ENCODE results near the gene GFOD1.

GFOD1 gene

DNA sequence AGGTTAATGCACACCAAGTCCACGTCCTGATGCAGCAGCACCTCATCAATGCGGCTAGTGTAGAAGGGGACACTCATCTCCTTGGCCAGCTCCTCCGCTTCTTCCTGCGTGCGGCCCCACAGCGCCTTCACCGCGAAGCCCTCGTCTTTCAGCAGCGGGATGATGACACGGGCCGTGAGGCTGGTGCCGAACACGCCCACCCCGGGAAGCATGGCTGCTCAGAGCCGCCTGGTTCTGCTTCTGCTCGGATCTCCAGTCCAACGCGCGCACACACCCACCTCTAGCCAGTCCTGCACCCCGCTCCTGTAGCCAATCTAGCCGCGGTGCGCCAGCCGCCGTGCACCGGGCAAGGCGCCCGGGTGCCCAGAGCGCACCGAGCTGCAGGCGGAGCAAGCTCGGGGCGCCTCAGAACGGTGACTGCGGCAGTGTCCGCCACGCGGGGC, 700 bp downstream of the GFOD1 start:
- no peaks in the 10 kb centered on the region for H3K9me3 ChIP-seq (ENCODE audit: control insufficient read depth in 5 of 5, low read length in 5 of 5)
- H3K36me3 ChIP-seq (ENCODE audit: control insufficient read depth in 5 of 5, insufficient read depth in 5 of 5, low read length in 5 of 5) = no peaks in the 10 kb centered on the region
- peak overlapping the region; percentile 72 for H3K27ac ChIP-seq (ENCODE audit: low read depth, low read length)
- peaks cover 9 to 58% (median 45%) of the 10 kb centered on the region in 5 donors for H3K4me1 ChIP-seq (ENCODE audit: control insufficient read depth in 5 of 5, insufficient read depth in 5 of 5, low read length in 5 of 5)
- peak overlapping the region; percentile 86 to 99 (median 96) for H3K4me3 ChIP-seq (ENCODE audit: low read depth in 1 of 5, low read length in 5 of 5)
- H3K27me3 ChIP-seq (ENCODE audit: control insufficient read depth in 5 of 5, insufficient read depth in 4 of 5, low read length in 5 of 5) = no peaks in the 10 kb centered on the region
- H3K9ac ChIP-seq (ENCODE audit: low read length in 5 of 5) = peak overlapping the region in 4 of 5 donors; percentile 54 to 79 (median 76)

DNA sequence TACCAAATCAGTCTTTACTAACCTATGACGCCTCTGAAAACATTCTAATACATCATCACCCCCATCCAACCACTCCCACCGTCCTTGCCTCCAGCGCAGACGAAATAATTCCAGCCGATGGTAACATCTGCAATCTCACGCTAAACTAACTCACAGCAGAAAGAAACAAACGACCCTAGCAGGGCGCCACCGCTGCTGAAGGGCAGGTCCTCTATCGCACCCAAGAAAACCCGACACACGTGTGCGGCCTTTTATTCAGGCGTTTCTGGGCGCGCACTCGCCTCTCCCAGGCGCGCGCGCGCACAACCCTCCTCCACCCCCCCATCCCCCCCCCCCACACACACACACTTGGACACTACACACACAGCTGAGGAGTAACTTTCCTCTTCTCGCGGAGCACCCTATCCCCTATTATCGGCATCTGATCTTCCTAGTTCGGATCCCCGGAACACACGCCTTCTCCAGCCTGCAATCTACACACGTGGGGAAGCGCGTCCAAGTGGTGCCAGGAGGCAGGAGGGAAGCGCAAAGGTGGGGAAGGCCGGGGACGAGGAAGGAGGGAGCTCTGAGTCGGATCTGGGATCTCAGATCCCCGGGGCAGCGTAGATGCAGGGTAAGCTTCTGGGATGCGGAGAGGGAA, 1.4 kb downstream of the GFOD1 start:
- Histone ChIP-seq H3K27ac (ENCODE audit: low read depth, low read length) (peak overlapping the region; percentile 72), H3K9me3 (ENCODE audit: control insufficient read depth in 5 of 5, low read length in 5 of 5) (no peaks in the 10 kb centered on the region), H3K27me3 (ENCODE audit: control insufficient read depth in 5 of 5, insufficient read depth in 4 of 5, low read length in 5 of 5) (no peaks in the 10 kb centered on the region), H3K9ac (ENCODE audit: low read length in 5 of 5) (peak overlapping the region in 4 of 5 donors; percentile 42 to 76 (median 64)), H3K36me3 (ENCODE audit: control insufficient read depth in 5 of 5, insufficient read depth in 5 of 5, low read length in 5 of 5) (no peaks in the 10 kb centered on the region), H3K4me3 (ENCODE audit: low read depth in 1 of 5, low read length in 5 of 5) (peak overlapping the region; percentile 86 to 99 (median 96)), H3K4me1 (ENCODE audit: control insufficient read depth in 5 of 5, insufficient read depth in 5 of 5, low read length in 5 of 5) (peaks cover 11 to 60% (median 52%) of the 10 kb centered on the region in 5 donors)

DNA sequence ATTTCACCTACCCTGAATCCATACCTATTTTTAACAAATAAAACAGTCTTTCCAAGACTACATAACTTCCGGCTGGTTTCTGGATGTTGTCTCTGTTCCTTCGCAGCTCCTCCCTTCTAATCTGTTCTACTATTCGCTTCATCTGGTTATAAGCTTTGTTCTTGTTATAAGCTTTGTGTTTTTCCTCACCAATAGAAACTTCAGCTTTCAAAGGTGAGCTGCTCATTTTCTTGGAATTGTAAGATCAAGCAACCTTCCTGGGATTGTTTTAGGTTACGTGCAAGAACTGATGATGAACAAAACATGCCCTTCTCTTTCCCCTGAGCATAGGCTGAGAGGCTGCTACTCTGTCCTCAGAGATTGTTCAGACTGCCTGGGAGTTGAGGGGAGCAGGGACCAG, 2.1 kb downstream of the GFOD1 start:
- Histone ChIP-seq H3K36me3 (ENCODE audit: control insufficient read depth in 5 of 5, insufficient read depth in 5 of 5, low read length in 5 of 5) (peaks cover 0 to under 1% (median 0%) of the 10 kb centered on the region in 5 donors), H3K27ac (ENCODE audit: low read depth, low read length) (peak overlapping the region; percentile 59), H3K9ac (ENCODE audit: low read length in 5 of 5) (peak overlapping the region; percentile 38 to 75 (median 53)), H3K9me3 (ENCODE audit: control insufficient read depth in 5 of 5, low read length in 5 of 5) (no peaks in the 10 kb centered on the region), H3K4me3 (ENCODE audit: low read depth in 1 of 5, low read length in 5 of 5) (peak overlapping the region; percentile 86 to 99 (median 96)), H3K4me1 (ENCODE audit: control insufficient read depth in 5 of 5, insufficient read depth in 5 of 5, low read length in 5 of 5) (peaks cover 11 to 66% (median 59%) of the 10 kb centered on the region in 5 donors), H3K27me3 (ENCODE audit: control insufficient read depth in 5 of 5, insufficient read depth in 4 of 5, low read length in 5 of 5) (no peaks in the 10 kb centered on the region)

DNA sequence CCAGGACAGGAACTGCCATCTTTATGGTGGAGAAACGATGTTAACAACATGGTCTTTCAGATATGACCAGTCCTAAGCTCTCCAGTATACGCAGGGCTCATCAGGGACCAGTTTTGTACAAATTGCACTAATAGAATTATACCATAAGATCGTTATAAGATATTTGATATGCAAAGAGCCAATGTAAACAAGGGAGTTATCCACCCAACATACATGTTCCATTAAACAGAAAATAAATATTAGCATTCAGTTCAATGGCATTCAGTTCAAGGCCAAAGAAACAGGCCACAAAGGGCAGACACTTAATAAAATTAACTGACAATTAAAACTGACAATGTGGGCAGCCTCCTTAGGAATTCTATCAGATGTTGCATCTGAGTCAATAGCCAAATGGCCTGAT, 2.6 kb downstream of the GFOD1 start:
- H3K9me3 ChIP-seq (ENCODE audit: control insufficient read depth in 5 of 5, low read length in 5 of 5) = no peaks in the 10 kb centered on the region
- peaks cover 0 to 6% (median 1%) of the 10 kb centered on the region in 5 donors for H3K36me3 ChIP-seq (ENCODE audit: control insufficient read depth in 5 of 5, insufficient read depth in 5 of 5, low read length in 5 of 5)
- peak overlapping the region; percentile 86 to 99 (median 96) for H3K4me3 ChIP-seq (ENCODE audit: low read depth in 1 of 5, low read length in 5 of 5)
- H3K27ac ChIP-seq (ENCODE audit: low read depth, low read length) = peak overlapping the region; percentile 59
- no peaks in the 10 kb centered on the region for H3K27me3 ChIP-seq (ENCODE audit: control insufficient read depth in 5 of 5, insufficient read depth in 4 of 5, low read length in 5 of 5)
- H3K4me1 ChIP-seq (ENCODE audit: control insufficient read depth in 5 of 5, insufficient read depth in 5 of 5, low read length in 5 of 5) = peaks cover 11 to 69% (median 63%) of the 10 kb centered on the region in 5 donors
- H3K9ac ChIP-seq (ENCODE audit: low read length in 5 of 5) = peak overlapping the region in 3 of 5 donors; percentile 13 to 75 (median 45)

DNA sequence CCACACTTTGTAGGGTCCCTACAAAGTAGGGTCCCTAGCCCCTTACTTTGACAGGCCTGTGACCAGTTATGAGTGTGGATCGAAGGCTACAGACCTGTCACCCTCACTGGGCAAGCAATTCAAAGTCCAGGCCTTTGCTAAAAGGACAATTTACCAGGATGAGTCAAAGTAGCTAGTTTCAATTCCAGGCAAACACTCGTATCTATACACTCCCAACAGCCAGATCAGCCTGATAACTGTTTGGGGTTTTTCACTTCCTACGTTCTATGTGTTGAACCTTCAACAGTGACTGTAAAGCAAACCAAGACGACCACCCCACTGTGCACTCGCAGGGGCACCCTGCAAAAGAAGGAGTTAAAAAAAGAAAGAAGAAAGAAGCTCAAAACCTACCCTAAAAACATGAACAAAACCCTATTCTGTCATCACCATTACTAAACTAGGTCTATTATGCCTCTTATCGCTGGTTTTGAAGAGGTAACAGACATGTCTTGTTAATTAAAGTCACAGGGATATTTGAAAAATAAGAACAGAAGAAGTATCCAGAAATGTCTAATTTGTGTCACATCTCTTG, 3.2 kb downstream of the GFOD1 start:
- no peaks in the 10 kb centered on the region for H3K9me3 ChIP-seq (ENCODE audit: control insufficient read depth in 5 of 5, low read length in 5 of 5)
- H3K9ac ChIP-seq (ENCODE audit: low read length in 5 of 5) = peak overlapping the region in 3 of 5 donors; percentile 13 to 75 (median 45)
- peaks cover 0 to 9% (median 4%) of the 10 kb centered on the region in 5 donors for H3K36me3 ChIP-seq (ENCODE audit: control insufficient read depth in 5 of 5, insufficient read depth in 5 of 5, low read length in 5 of 5)
- peaks cover 11 to 72% (median 66%) of the 10 kb centered on the region in 5 donors for H3K4me1 ChIP-seq (ENCODE audit: control insufficient read depth in 5 of 5, insufficient read depth in 5 of 5, low read length in 5 of 5)
- no peaks in the 10 kb centered on the region for H3K27me3 ChIP-seq (ENCODE audit: control insufficient read depth in 5 of 5, insufficient read depth in 4 of 5, low read length in 5 of 5)
- peak overlapping the region; percentile 36 to 99 (median 94) for H3K4me3 ChIP-seq (ENCODE audit: low read depth in 1 of 5, low read length in 5 of 5)
- H3K27ac ChIP-seq (ENCODE audit: low read depth, low read length) = peak overlapping the region; percentile 59

DNA sequence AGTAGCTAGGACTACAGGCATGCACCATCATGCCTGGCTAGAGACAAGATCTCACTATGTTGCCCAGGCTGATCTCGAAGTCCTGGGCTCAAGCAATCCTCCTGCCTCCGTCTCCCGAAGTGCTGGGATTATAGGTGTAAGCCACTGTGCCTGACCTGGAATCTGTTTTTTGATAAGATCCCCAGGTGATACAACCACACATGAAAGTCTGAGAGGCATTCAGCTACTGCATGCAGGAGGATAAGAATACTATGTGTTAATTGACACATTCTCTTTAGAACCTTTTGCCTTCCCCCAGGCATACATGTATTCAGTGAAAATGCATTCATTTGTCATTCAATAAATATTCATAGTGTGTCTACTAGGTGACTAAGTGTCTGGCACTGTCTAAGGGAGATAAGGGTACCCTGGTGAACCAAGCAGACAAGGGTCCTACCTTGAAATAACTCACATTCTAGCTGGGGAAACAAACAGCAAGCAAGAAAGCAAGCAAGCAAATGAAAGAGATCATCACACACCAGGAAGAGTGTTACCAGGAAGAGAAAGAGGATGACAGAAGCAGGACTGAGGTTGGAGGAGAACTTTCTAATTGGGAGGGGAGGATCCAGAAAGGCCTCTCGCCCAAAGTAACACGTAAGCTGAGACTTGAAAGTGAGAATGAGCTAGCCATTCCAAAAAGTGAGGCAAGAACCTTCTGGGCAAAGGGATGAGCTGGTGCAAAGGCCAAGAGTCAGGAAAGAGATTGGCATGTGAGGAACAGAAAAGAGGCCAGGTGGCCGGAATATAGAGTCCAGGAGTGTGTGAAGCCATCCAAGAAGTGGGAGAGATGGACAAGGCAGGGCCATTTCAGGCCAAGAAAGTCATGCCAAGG, 6.5 kb downstream of the GFOD1 start:
- Histone ChIP-seq H3K4me3 (ENCODE audit: low read depth in 1 of 5, low read length in 5 of 5) (no peak overlapping the region), H3K27me3 (ENCODE audit: control insufficient read depth in 5 of 5, insufficient read depth in 4 of 5, low read length in 5 of 5) (no peaks in the 10 kb centered on the region), H3K27ac (ENCODE audit: low read depth, low read length) (peak overlapping the region; percentile 48), H3K9ac (ENCODE audit: low read length in 5 of 5) (peak overlapping the region in 1 of 5 donors; percentile 11), H3K9me3 (ENCODE audit: control insufficient read depth in 5 of 5, low read length in 5 of 5) (no peaks in the 10 kb centered on the region), H3K4me1 (ENCODE audit: control insufficient read depth in 5 of 5, insufficient read depth in 5 of 5, low read length in 5 of 5) (peaks cover 9 to 48% (median 42%) of the 10 kb centered on the region in 5 donors), H3K36me3 (ENCODE audit: control insufficient read depth in 5 of 5, insufficient read depth in 5 of 5, low read length in 5 of 5) (peaks cover 0 to 14% (median 10%) of the 10 kb centered on the region in 5 donors)

DNA sequence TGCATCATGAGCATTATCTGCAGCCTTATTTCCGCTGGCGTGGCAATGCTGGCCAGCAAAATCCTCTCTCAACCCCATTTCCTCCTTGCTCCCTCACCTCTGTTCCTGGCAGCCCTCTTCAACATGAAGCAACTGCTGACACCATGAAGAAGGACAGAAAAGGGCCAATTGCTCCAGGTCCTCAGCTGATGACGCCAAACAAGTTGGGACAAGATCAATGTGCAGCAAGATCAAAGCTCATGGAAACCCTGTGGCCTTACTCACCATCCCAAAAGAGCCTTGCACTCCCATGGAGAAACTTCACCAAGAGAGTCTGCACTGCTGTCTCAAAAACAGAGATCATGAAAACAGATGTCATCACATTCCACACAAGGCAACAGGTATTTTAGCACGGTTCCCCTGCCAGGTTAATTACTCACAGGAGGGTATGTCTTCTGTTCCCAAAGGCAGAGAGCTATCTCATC, 7.4 kb downstream of the GFOD1 start:
- no peaks in the 10 kb centered on the region for H3K9me3 ChIP-seq (ENCODE audit: control insufficient read depth in 5 of 5, low read length in 5 of 5)
- H3K36me3 ChIP-seq (ENCODE audit: control insufficient read depth in 5 of 5, insufficient read depth in 5 of 5, low read length in 5 of 5) = peaks cover 0 to 14% (median 10%) of the 10 kb centered on the region in 5 donors
- H3K4me1 ChIP-seq (ENCODE audit: control insufficient read depth in 5 of 5, insufficient read depth in 5 of 5, low read length in 5 of 5) = peaks cover 2 to 40% (median 34%) of the 10 kb centered on the region in 5 donors
- no peak overlapping the region for H3K9ac ChIP-seq (ENCODE audit: low read length in 5 of 5)
- H3K27me3 ChIP-seq (ENCODE audit: control insufficient read depth in 5 of 5, insufficient read depth in 4 of 5, low read length in 5 of 5) = no peaks in the 10 kb centered on the region
- H3K27ac ChIP-seq (ENCODE audit: low read depth, low read length) = peak overlapping the region; percentile 48
- no peak overlapping the region for H3K4me3 ChIP-seq (ENCODE audit: low read depth in 1 of 5, low read length in 5 of 5)

DNA sequence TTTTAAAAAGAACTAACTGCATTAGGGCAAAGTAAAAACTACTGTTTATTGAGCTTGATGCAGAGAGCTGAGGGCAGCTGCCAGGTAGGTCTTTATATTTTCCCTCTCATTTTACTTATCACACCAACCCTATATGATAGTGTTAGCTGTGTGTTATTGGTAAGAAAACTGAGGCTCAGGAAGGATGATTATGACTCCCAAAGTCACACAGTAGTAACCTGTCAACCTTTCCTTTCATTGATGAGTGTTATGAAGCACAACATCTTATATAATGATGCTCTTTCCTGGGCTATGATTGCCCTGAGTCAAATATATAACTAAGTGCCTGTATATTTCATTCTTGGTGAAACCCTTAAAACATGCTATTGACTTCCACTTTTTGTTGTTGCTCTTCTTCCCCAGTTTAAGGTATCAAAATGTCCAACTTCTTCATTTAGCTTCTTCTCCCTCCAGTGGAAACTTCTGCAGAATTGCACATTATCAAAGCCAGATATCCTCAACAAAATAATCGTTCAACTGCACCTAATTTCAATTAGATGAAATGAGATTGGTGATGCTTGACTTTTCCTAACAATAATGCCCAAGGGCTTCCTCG, 8.1 kb downstream of the GFOD1 start:
- H3K36me3 ChIP-seq (ENCODE audit: control insufficient read depth in 5 of 5, insufficient read depth in 5 of 5, low read length in 5 of 5) = peaks cover 0 to 14% (median 10%) of the 10 kb centered on the region in 5 donors
- H3K27ac ChIP-seq (ENCODE audit: low read depth, low read length) = no peak overlapping the region
- peaks cover 2 to 37% (median 31%) of the 10 kb centered on the region in 5 donors for H3K4me1 ChIP-seq (ENCODE audit: control insufficient read depth in 5 of 5, insufficient read depth in 5 of 5, low read length in 5 of 5)
- no peaks in the 10 kb centered on the region for H3K9me3 ChIP-seq (ENCODE audit: control insufficient read depth in 5 of 5, low read length in 5 of 5)
- no peaks in the 10 kb centered on the region for H3K27me3 ChIP-seq (ENCODE audit: control insufficient read depth in 5 of 5, insufficient read depth in 4 of 5, low read length in 5 of 5)
- H3K4me3 ChIP-seq (ENCODE audit: low read depth in 1 of 5, low read length in 5 of 5) = no peak overlapping the region
- H3K9ac ChIP-seq (ENCODE audit: low read length in 5 of 5) = no peak overlapping the region

DNA sequence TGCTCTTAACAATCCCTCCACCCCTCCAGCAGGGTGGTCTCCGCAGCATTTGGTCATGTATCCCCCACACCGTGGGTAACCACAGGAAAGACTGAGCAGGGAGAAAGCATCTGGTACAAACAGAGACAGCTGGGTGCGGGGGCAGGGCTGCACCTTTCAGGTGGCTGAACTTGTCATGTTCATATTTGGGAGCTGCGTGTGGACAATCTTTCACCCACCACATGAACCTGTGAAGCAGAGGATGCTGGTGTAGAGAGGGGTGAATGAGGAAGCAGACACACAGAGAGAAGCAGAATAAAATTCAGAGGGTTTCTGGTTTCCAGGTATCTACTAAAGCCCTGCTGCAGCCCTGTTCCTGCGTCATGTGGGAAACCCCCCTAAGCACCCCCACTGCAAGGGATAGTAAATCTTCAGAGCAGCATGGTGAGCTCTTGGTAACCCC, 8.9 kb downstream of the GFOD1 start:
- H3K9ac ChIP-seq (ENCODE audit: low read length in 5 of 5) = no peak overlapping the region
- H3K4me3 ChIP-seq (ENCODE audit: low read depth in 1 of 5, low read length in 5 of 5) = no peak overlapping the region
- peaks cover 0 to 14% (median 10%) of the 10 kb centered on the region in 5 donors for H3K36me3 ChIP-seq (ENCODE audit: control insufficient read depth in 5 of 5, insufficient read depth in 5 of 5, low read length in 5 of 5)
- no peaks in the 10 kb centered on the region for H3K27me3 ChIP-seq (ENCODE audit: control insufficient read depth in 5 of 5, insufficient read depth in 4 of 5, low read length in 5 of 5)
- no peak overlapping the region for H3K27ac ChIP-seq (ENCODE audit: low read depth, low read length)
- H3K4me1 ChIP-seq (ENCODE audit: control insufficient read depth in 5 of 5, insufficient read depth in 5 of 5, low read length in 5 of 5) = peaks cover 2 to 30% (median 29%) of the 10 kb centered on the region in 5 donors
- H3K9me3 ChIP-seq (ENCODE audit: control insufficient read depth in 5 of 5, low read length in 5 of 5) = no peaks in the 10 kb centered on the region

Measured in subcutaneous abdominal adipose tissue (tissue), 5 donors.